DOHH2 (cell line): ENCODE measurements around the gene MYEOV.

Source experiments
- H3F3A ChIP-seq: fragments of 200-600 bp; sonication (generic), shearing (Covaris generic); 2 replicates; pipeline ENCODE4 v1.6.0; 2016; ENCODE audit warnings: antibody characterized with exemption, mild to moderate bottlenecking; ENCODE audit not compliant: control insufficient read depth, insufficient read depth
- H3K27ac ChIP-seq: fragments of 200-600 bp; sonication (generic); 2 replicates; pipeline ENCODE4 v1.5.1; 2014; ENCODE audit warnings: low read depth, mild to moderate bottlenecking, low read length, moderate library complexity
- H3K27me3 ChIP-seq: fragments of 200-600 bp; sonication (generic); 2 replicates; pipeline ENCODE4 v1.6.1; 2014; ENCODE audit warnings: mild to moderate bottlenecking, low read length, mixed read lengths; ENCODE audit not compliant: control insufficient read depth
- H3K36me3 ChIP-seq: fragments of 200-600 bp; sonication (generic); 2 replicates; pipeline ENCODE4 v1.6.1; 2014; ENCODE audit warnings: mild to moderate bottlenecking, low read length, moderate library complexity, mixed read lengths; ENCODE audit not compliant: control insufficient read depth
- H3K4me1 ChIP-seq: fragments of 200-600 bp; sonication (generic); 2 replicates; pipeline ENCODE4 v1.6.1; 2014; ENCODE audit warnings: mild to moderate bottlenecking, low read length, mixed read lengths; ENCODE audit not compliant: control insufficient read depth
- H3K4me2 ChIP-seq: fragments of 200-600 bp; sonication (generic); 2 replicates; pipeline ENCODE4 v1.6.0; 2014; ENCODE audit warnings: mild to moderate bottlenecking, low read length, moderate library complexity
- H3K4me3 ChIP-seq: fragments of 200-600 bp; sonication (generic); 2 replicates; pipeline ENCODE4 v1.5.1; 2014; ENCODE audit warnings: mild to moderate bottlenecking, low read length, mixed read lengths
- H3K79me2 ChIP-seq: fragments of 200-600 bp; sonication (generic); 2 replicates; pipeline ENCODE4 v1.6.1; 2014; ENCODE audit warnings: mild to moderate bottlenecking, low read length, mixed read lengths; ENCODE audit not compliant: control insufficient read depth
- H3K9me2 ChIP-seq: fragments of 200-600 bp; sonication (generic); replicated peaks from 2 replicates; pipeline ENCODE4 v1.6.1; 2014; ENCODE audit warnings: mild to moderate bottlenecking, low read length, mixed read lengths; ENCODE audit not compliant: control insufficient read depth
- H3K9me3 ChIP-seq: fragments of 200-600 bp; sonication (generic); 2 replicates; pipeline ENCODE4 v1.6.1; 2014; ENCODE audit warnings: antibody characterized with exemption, low read length, mixed read lengths; ENCODE audit not compliant: control insufficient read depth, insufficient read depth
- H4K20me1 ChIP-seq: fragments of 200-600 bp; sonication (generic); 2 replicates; pipeline ENCODE4 v1.6.0; 2014; ENCODE audit warnings: low read depth, mild to moderate bottlenecking, antibody characterized with exemption, low read length, moderate library complexity; ENCODE audit not compliant: control insufficient read depth, insufficient read depth
- CTCF ChIP-seq: fragments of 200-600 bp; sonication (generic); IDR thresholded peaks from one replicate; pipeline ENCODE4 v1.5.1; 2014; ENCODE audit warnings: antibody characterized with exemption, mild to moderate bottlenecking, low read depth, low read length; ENCODE audit not compliant: poor library complexity, severe bottlenecking
- EZH2phosphoT487 ChIP-seq: fragments of 200-600 bp; sonication (generic); IDR thresholded peaks from 2 replicates; pipeline ENCODE4 v1.6.1; 2017; ENCODE audit warnings: borderline replicate concordance, mild to moderate bottlenecking, antibody characterized with exemption, low read length, moderate library complexity, mixed read lengths

The MYEOV gene

GRCh38 chr11:69302447-69303020 is 8.6 kb downstream of the MYEOV start:
- Histone ChIP-seq H3K27ac (no peak overlapping the region), H3K9me2 (no peaks in the 10 kb centered on the region), H3K4me2 (no peak overlapping the region), H3K4me1 (peaks cover 15% of the 10 kb centered on the region), H3K27me3 (peaks cover 12% of the 10 kb centered on the region), H3K36me3 (no peaks in the 10 kb centered on the region), H3K9me3 (no peaks in the 10 kb centered on the region), H3K79me2 (no peaks in the 10 kb centered on the region), H4K20me1 (0 out of 2 replicates have a peak, but pooled peaks cover 7% of the 10 kb centered on the region), H3F3A (peaks cover 4% of the 10 kb centered on the region; the same call in 1 of the 2 replicates), H3K4me3 (no peak overlapping the region)
- TF ChIP-seq EZH2phosphoT487 (no peak), CTCF (no peak)

- Histone ChIP-seq H3K9me2 (no peaks in the 10 kb centered on the region), H3K4me3 (no peak overlapping the region), H3K4me2 (no peak overlapping the region), H3K27me3 (peaks cover 12% of the 10 kb centered on the region; the same call in 1 of the 2 replicates), H3K27ac (no peak overlapping the region), H3K4me1 (peaks cover 6% of the 10 kb centered on the region), H3F3A (no peaks in the 10 kb centered on the region), H3K9me3 (no peaks in the 10 kb centered on the region), H3K79me2 (no peaks in the 10 kb centered on the region), H4K20me1 (no peaks in the 10 kb centered on the region), H3K36me3 (no peaks in the 10 kb centered on the region)
- TF ChIP-seq EZH2phosphoT487 (no peak), CTCF (no peak)
Measured at GRCh38 chr11:69303427-69303826, 9.5 kb downstream of the MYEOV start.

DNA sequence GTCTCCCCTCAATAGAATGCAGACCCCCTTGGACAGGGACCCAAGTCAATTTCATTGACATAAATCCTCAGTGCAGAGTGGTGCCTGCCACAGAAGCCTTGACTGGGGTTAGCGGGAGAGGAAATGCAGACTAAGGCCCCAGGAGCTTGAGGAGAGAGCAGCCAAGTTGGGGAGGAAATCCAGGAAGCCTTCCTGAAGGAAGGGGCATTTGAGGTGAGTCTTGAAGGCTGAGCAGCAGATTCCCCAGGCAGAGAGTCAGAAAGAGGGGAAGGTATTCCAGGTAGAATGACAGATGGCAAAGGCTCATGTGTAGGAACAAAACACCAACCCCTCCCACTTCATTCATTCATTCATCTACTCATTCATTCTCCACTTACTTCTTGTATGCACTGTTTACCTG is 10.3 kb downstream of the MYEOV start:
- Histone ChIP-seq H3K9me2 (no peaks in the 10 kb centered on the region), H3K4me2 (no peak overlapping the region), H4K20me1 (no peaks in the 10 kb centered on the region), H3K27me3 (peaks cover 5% of the 10 kb centered on the region; the same call in 1 of the 2 replicates), H3K4me3 (no peak overlapping the region), H3K36me3 (no peaks in the 10 kb centered on the region), H3K27ac (no peak overlapping the region), H3K4me1 (no peaks in the 10 kb centered on the region; the same call in 1 of the 2 replicates), H3K9me3 (no peaks in the 10 kb centered on the region), H3K79me2 (no peaks in the 10 kb centered on the region), H3F3A (no peaks in the 10 kb centered on the region)
- TF ChIP-seq EZH2phosphoT487, result no peak
- no peak for TF ChIP-seq CTCF
